ENCODE measurements around the gene FAM168A.
A peak's percentile ranks its signal among the peaks of the same experiment; 100 is the strongest.

DNA sequence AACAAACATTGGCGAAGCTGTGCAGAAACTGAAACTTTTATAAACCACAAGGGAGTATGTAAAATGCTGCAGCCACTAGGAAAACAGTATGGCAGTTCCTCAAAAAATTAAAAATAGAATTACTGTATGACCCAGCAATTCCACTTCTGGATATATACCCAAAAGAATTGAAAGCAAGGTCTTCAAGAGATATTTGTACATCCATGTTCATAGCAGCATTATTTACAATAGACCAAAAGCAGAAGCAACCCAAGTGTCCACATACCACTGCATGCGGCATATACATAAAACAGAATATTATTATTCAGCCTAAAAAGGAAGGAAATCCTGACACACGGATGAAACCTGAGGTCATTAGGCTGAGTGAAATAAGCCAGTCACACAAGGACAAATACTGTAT is 135.9 kb downstream of the FAM168A start:
- no peak for TF ChIP-seq POLR2A (IDR thresholded peaks at IDR 0.05)
- TF ChIP-seq, protein P1, sequence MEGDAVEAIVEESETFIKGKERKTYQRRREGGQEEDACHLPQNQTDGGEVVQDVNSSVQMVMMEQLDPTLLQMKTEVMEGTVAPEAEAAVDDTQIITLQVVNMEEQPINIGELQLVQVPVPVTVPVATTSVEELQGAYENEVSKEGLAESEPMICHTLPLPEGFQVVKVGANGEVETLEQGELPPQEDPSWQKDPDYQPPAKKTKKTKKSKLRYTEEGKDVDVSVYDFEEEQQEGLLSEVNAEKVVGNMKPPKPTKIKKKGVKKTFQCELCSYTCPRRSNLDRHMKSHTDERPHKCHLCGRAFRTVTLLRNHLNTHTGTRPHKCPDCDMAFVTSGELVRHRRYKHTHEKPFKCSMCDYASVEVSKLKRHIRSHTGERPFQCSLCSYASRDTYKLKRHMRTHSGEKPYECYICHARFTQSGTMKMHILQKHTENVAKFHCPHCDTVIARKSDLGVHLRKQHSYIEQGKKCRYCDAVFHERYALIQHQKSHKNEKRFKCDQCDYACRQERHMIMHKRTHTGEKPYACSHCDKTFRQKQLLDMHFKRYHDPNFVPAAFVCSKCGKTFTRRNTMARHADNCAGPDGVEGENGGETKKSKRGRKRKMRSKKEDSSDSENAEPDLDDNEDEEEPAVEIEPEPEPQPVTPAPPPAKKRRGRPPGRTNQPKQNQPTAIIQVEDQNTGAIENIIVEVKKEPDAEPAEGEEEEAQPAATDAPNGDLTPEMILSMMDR (IDR thresholded peaks at IDR 0.05), result no peak
- peak in 1 of 2 donors; percentile 13 for TF ChIP-seq EP300 (IDR thresholded peaks at IDR 0.05)

All from tibial nerve (tissue), 4 donors.